H9 (cell line): ENCODE data around the gene PADI4. TPM values are rescaled to one million over a fixed set of nuclear protein-coding genes. Genes with fewer than 3 reads are reported as not detected.

ENCODE experiments used
- DNase-seq: peaks from one replicate; pipeline ENCODE4 v3.0.0-alpha.2; 2017
- H2AFZ ChIP-seq: one replicate; pipeline ENCODE4 v1.6.1; 2013; ENCODE audit warnings: mild to moderate bottlenecking, low read length, control low read depth, moderate library complexity
- H2AK5ac ChIP-seq: 2 replicates; pipeline ENCODE4 v1.6.1; 2013; ENCODE audit warnings: low read length, control low read depth, mixed read lengths; ENCODE audit not compliant: insufficient read length
- H2BK120ac ChIP-seq: one replicate; pipeline ENCODE4 v1.6.1; 2013; ENCODE audit warnings: low read depth, mild to moderate bottlenecking, low read length, control low read depth, inconsistent platforms; ENCODE audit not compliant: poor library complexity, severe bottlenecking
- H2BK12ac ChIP-seq: 2 replicates; pipeline ENCODE4 v1.6.1; 2013; ENCODE audit warnings: low read length, control low read depth, mixed read lengths, low read depth; ENCODE audit not compliant: insufficient read length
- H2BK15ac ChIP-seq: 2 replicates; pipeline ENCODE4 v1.6.1; 2013; ENCODE audit warnings: low read depth, low read length, control low read depth
- H2BK20ac ChIP-seq: one replicate; pipeline ENCODE4 v1.6.1; 2013; ENCODE audit warnings: low read depth, mild to moderate bottlenecking, low read length, control low read depth, inconsistent platforms; ENCODE audit not compliant: poor library complexity, severe bottlenecking
- H2BK5ac ChIP-seq: 2 replicates; pipeline ENCODE4 v1.6.1; 2013; ENCODE audit warnings: low read length, control low read depth, mixed read lengths; ENCODE audit not compliant: insufficient read length
- H3K14ac ChIP-seq: 2 replicates; pipeline ENCODE4 v1.6.1; 2013; ENCODE audit warnings: low read length, control low read depth; ENCODE audit not compliant: insufficient read depth
- H3K18ac ChIP-seq: 2 replicates; pipeline ENCODE4 v1.6.1; 2013; ENCODE audit warnings: low read depth, mild to moderate bottlenecking, mixed read lengths, low read length, control low read depth; ENCODE audit not compliant: insufficient read length
- H3K23ac ChIP-seq: 2 replicates; pipeline ENCODE4 v1.6.1; 2013; ENCODE audit warnings: low read length, control low read depth, mixed read lengths, low read depth; ENCODE audit not compliant: insufficient read length
- H3K23me2 ChIP-seq: 2 replicates; pipeline ENCODE4 v1.6.1; 2013; ENCODE audit warnings: low read depth, mild to moderate bottlenecking, mixed read lengths, low read length, control low read depth; ENCODE audit not compliant: insufficient read length, poor library complexity, severe bottlenecking
- H3K27ac ChIP-seq: 2 replicates; pipeline ENCODE4 v1.5.1; 2013; ENCODE audit warnings: low read length, control low read depth, mixed read lengths, low read depth; ENCODE audit not compliant: insufficient read length
- H3K27me3 ChIP-seq: 2 replicates; pipeline ENCODE4 v1.6.1; 2013; ENCODE audit warnings: low read length, control low read depth, inconsistent platforms; ENCODE audit not compliant: insufficient read depth
- H3K4ac ChIP-seq: 2 replicates; pipeline ENCODE4 v1.6.1; 2013; ENCODE audit warnings: low read depth, mild to moderate bottlenecking, control low read depth, inconsistent platforms, low read length, moderate library complexity
- H3K4me1 ChIP-seq: 2 replicates; pipeline ENCODE4 v1.6.1; 2013; ENCODE audit warnings: low read length, control low read depth, inconsistent platforms; ENCODE audit not compliant: insufficient read depth
- H3K4me2 ChIP-seq: 2 replicates; pipeline ENCODE4 v1.6.1; 2013; ENCODE audit warnings: low read length, control low read depth, mixed read lengths; ENCODE audit not compliant: insufficient read length, insufficient read depth
- H3K56ac ChIP-seq: 2 replicates; pipeline ENCODE4 v1.6.1; 2013; ENCODE audit warnings: low read depth, mild to moderate bottlenecking, mixed read lengths, low read length, control low read depth; ENCODE audit not compliant: insufficient read length
- H3K79me1 ChIP-seq: 2 replicates; pipeline ENCODE4 v1.6.1; 2013; ENCODE audit warnings: low read depth, mild to moderate bottlenecking, moderate library complexity, low read length, control low read depth, inconsistent platforms; ENCODE audit not compliant: insufficient read depth, poor library complexity, severe bottlenecking
- H3K79me2 ChIP-seq: 2 replicates; pipeline ENCODE4 v1.6.1; 2013; ENCODE audit warnings: low read length, control low read depth, inconsistent platforms; ENCODE audit not compliant: insufficient read depth
- H3K9ac ChIP-seq: 2 replicates; pipeline ENCODE4 v1.6.1; 2013; ENCODE audit warnings: low read length, control low read depth, mixed read lengths; ENCODE audit not compliant: insufficient read length; ENCODE audit errors: extremely low read depth
- H3K9me3 ChIP-seq: one replicate; pipeline ENCODE4 v1.6.1; 2013; ENCODE audit warnings: low read depth, low read length, inconsistent platforms; ENCODE audit not compliant: control insufficient read depth
- H3T11ph ChIP-seq: one replicate; pipeline ENCODE4 v1.6.1; 2013; ENCODE audit warnings: mild to moderate bottlenecking, low read length, control low read depth, inconsistent platforms
- H4K20me1 ChIP-seq: one replicate; pipeline ENCODE4 v1.6.1; 2013; ENCODE audit not compliant: control insufficient read depth, insufficient read length, insufficient read depth
- H4K5ac ChIP-seq: 2 replicates; pipeline ENCODE4 v1.6.1; 2013; ENCODE audit warnings: low read depth, mild to moderate bottlenecking, mixed read lengths, low read length, control low read depth; ENCODE audit not compliant: insufficient read length
- H4K8ac ChIP-seq: replicated peaks from 2 replicates; pipeline ENCODE4 v1.6.1; 2013; ENCODE audit warnings: low read length, control low read depth, mixed read lengths, low read depth; ENCODE audit not compliant: insufficient read length
- H4K91ac ChIP-seq: 2 replicates; pipeline ENCODE4 v1.6.1; 2013; ENCODE audit warnings: low read depth, mild to moderate bottlenecking, moderate library complexity, mixed read lengths, low read length, control low read depth; ENCODE audit not compliant: insufficient read length
- H3K27ac Mint-ChIP-seq, 3 experiments: 2 replicates in 2 of 3; 3 replicates in 1 of 3; pipeline ENCODE4 v1.8.0; 2020 to 2021; ENCODE audit warnings: mixed read lengths in 3 of 3, mild to moderate bottlenecking in 1 of 3, moderate library complexity in 1 of 3
- H3K27me3 Mint-ChIP-seq: 2 replicates; pipeline ENCODE4 v1.8.0; 2021; ENCODE audit warnings: low read depth, mild to moderate bottlenecking, moderate library complexity, mixed read lengths
- H3K36me3 Mint-ChIP-seq, 3 experiments: 2 replicates in 2 of 3; 3 replicates in 1 of 3; pipeline ENCODE4 v1.8.0; 2020 to 2021; ENCODE audit warnings: low read depth in 3 of 3, mixed read lengths in 3 of 3; ENCODE audit not compliant: insufficient read depth in 1 of 3
- H3K4me1 Mint-ChIP-seq, 2 experiments: 2 replicates each; pipeline ENCODE4 v1.8.0; 2020; ENCODE audit warnings: mixed read lengths in 2 of 2
- H3K4me3 Mint-ChIP-seq, 2 experiments: 2 replicates in 1 of 2; 3 replicates in 1 of 2; pipeline ENCODE4 v1.8.0; 2020 to 2021; ENCODE audit warnings: mild to moderate bottlenecking in 2 of 2, mixed read lengths in 2 of 2, moderate library complexity in 1 of 2
- H3K9me3 Mint-ChIP-seq, 2 experiments: 2 replicates in 1 of 2; 3 replicates in 1 of 2; pipeline ENCODE4 v1.8.0; 2020; ENCODE audit warnings: mild to moderate bottlenecking in 2 of 2, mixed read lengths in 2 of 2, moderate library complexity in 1 of 2
- WGBS: extraction: QIAGEN DNeasy Blood & Tissue Kit; methylation state at CpG from one replicate; pipeline ENCODE4 v1.1.7; 2013; ENCODE audit warnings: missing lambda C conversion rate, low lambda C conversion rate, mixed read lengths; ENCODE audit not compliant: insufficient read length; ENCODE audit errors: extremely low coverage; 5-methylcytosine and 5-hydroxymethylcytosine counted together
- total RNA-seq: library from RNA; stranded (reverse); gene quantifications from 2 replicates; pipeline ENCODE4 v1.2.1, GENCODE V29; 2021
- TF ChIP-seq, protein P1 (sequence below): fragments of 200-600 bp; sonication (generic); conservative IDR thresholded peaks from 3 replicates; pipeline ENCODE4 v1.8.0; 2021; ENCODE audit warnings: antibody characterized with exemption, mild to moderate bottlenecking

PADI4 gene
- total RNA-seq, 1 experiment from 2014 or later: 0.13 TPM

DNA sequence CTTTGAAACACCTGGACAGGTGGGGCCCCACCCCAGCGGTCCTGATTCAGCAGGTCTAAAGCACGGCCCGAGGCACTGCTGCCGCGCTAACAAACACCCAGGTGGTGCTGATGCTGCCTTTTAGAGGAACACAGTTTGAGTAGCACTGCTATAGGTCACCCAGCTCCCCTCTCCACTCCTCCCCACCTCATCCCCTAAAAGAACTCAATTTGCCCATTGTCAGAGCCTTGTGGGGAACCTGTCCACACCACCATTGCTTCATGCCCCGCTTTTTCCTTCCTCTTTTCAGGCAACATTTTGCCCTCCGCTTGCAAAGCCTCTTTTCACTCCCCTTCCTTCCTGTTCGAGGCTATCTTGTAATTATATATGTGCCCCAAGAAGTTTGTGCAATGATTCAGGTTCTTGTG, 26.2 kb upstream of the PADI4 start:
- no peak overlapping the region for H2AK5ac ChIP-seq
- H3K9me3 ChIP-seq: no peaks in the 10 kb centered on the region
- TF ChIP-seq, protein P1, sequence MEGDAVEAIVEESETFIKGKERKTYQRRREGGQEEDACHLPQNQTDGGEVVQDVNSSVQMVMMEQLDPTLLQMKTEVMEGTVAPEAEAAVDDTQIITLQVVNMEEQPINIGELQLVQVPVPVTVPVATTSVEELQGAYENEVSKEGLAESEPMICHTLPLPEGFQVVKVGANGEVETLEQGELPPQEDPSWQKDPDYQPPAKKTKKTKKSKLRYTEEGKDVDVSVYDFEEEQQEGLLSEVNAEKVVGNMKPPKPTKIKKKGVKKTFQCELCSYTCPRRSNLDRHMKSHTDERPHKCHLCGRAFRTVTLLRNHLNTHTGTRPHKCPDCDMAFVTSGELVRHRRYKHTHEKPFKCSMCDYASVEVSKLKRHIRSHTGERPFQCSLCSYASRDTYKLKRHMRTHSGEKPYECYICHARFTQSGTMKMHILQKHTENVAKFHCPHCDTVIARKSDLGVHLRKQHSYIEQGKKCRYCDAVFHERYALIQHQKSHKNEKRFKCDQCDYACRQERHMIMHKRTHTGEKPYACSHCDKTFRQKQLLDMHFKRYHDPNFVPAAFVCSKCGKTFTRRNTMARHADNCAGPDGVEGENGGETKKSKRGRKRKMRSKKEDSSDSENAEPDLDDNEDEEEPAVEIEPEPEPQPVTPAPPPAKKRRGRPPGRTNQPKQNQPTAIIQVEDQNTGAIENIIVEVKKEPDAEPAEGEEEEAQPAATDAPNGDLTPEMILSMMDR: no peak
- no peak overlapping the region for H3K56ac ChIP-seq
- Mint-ChIP-seq H3K27ac (no peak overlapping the region; a peak in 1 of 7 replicates), H3K36me3 (no peaks in the 10 kb centered on the region), H3K27me3 (peaks cover 8% of the 10 kb centered on the region), H3K9me3 (no peaks in the 10 kb centered on the region), H3K4me3 (no peak overlapping the region), H3K4me1 (peaks cover 0 to 3% of the 10 kb centered on the region in 2 experiments; a peak in 1 of 4 replicates)
- no peak overlapping the region for H3K14ac ChIP-seq
- H2BK120ac ChIP-seq: no peak overlapping the region
- H4K5ac ChIP-seq: no peak overlapping the region
- H3K18ac ChIP-seq: no peak overlapping the region
- H2BK12ac ChIP-seq: no peak overlapping the region
- no peak overlapping the region for H3K4ac ChIP-seq
- H3K79me1 ChIP-seq: no peaks in the 10 kb centered on the region
- H3K23ac ChIP-seq: no peak overlapping the region
- H2BK15ac ChIP-seq: no peak overlapping the region
- H4K20me1 ChIP-seq: no peaks in the 10 kb centered on the region
- no peaks in the 10 kb centered on the region for H3K4me1 ChIP-seq
- H3K23me2 ChIP-seq: no peaks in the 10 kb centered on the region
- no CpG with 5 or more reads among the region's 8 CpGs for WGBS
- no peaks in the 10 kb centered on the region; the same call in 1 of the 2 replicates for H3K27me3 ChIP-seq
- no peak overlapping the region for H3T11ph ChIP-seq
- no peak overlapping the region for H3K9ac ChIP-seq
- H4K91ac ChIP-seq: no peak overlapping the region
- no peak overlapping the region for H2BK5ac ChIP-seq
- H4K8ac ChIP-seq: no peak overlapping the region
- H2BK20ac ChIP-seq: no peak overlapping the region
- no peaks in the 10 kb centered on the region for H3K79me2 ChIP-seq
- H3K27ac ChIP-seq: no peak overlapping the region
- H3K4me2 ChIP-seq: no peak overlapping the region
- no peak for DNase-seq
- no peak overlapping the region for H2AFZ ChIP-seq
